Measurements from ENCODE around the gene MID1IP1.

DNA sequence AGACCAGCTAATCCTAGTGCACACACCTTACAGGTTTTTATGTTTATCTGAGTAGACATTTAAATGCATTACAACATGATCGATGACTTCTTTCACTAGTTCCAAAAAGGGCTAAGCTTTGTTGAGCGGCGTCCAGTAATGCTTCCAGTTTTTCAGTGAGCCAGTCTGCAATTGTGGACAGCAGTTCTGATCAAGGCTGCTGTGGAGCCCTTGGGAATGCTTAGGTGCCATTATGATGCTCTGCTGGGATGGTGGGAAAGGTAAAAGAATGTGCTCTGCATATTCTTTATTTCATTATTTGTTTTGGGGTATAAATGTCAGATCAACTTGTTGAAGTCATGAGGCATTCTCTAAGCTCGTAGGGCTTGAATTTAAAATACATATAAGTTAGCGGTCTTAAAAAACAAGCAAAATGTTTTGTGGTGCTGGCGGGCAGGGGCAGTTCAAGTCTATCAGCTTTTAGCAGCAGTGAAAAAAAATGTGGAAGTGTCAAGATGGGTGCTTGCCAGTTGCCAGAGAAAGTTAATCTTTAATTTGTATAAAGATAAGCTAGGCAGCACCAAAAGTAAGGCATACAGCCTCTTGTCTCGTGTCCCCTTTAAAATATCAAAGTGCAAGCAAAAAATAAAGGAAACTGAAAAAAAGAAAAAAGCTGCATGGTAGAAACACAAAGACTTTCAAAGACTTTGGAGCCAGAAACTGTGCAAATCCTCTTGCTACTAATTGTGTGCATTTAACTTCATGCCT is 5.8 kb downstream of the MID1IP1 start:
- TF ChIP-seq EP300 (conservative IDR thresholded peaks at IDR 0.05; ENCODE audit: poor library complexity, severe bottlenecking) (no peak), SMC3 (conservative IDR thresholded peaks at IDR 0.05; ENCODE audit: poor library complexity) (no peak), MXI1 (conservative IDR thresholded peaks at IDR 0.05; ENCODE audit: poor library complexity, severe bottlenecking) (no peak)
- TF ChIP-seq, protein P1, sequence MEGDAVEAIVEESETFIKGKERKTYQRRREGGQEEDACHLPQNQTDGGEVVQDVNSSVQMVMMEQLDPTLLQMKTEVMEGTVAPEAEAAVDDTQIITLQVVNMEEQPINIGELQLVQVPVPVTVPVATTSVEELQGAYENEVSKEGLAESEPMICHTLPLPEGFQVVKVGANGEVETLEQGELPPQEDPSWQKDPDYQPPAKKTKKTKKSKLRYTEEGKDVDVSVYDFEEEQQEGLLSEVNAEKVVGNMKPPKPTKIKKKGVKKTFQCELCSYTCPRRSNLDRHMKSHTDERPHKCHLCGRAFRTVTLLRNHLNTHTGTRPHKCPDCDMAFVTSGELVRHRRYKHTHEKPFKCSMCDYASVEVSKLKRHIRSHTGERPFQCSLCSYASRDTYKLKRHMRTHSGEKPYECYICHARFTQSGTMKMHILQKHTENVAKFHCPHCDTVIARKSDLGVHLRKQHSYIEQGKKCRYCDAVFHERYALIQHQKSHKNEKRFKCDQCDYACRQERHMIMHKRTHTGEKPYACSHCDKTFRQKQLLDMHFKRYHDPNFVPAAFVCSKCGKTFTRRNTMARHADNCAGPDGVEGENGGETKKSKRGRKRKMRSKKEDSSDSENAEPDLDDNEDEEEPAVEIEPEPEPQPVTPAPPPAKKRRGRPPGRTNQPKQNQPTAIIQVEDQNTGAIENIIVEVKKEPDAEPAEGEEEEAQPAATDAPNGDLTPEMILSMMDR (IDR thresholded peaks at IDR 0.05; ENCODE audit: poor library complexity, severe bottlenecking) = no peak

Data from neural cell (in vitro differentiated cells).